ENCODE data around the gene TLX1. TPM values are rescaled to one million over a fixed set of nuclear protein-coding genes. Genes with fewer than 3 reads are reported as not detected.

TLX1 gene
- total RNA-seq, 1 donor from 2014 or later: not detected

Other genes starting within 250 kb of the TLX1 start
- gene SLF2, start 218.3 kb upstream of the TLX1 start, total RNA-seq: 40.6 and 43.0 TPM in 2 replicates
- gene SEMA4G, start 161.8 kb upstream of the TLX1 start, total RNA-seq: 0.85 and 0.88 TPM in 2 replicates
- gene MRPL43, start 143.8 kb upstream of the TLX1 start, total RNA-seq: 46.6 and 50.6 TPM in 2 replicates
- gene TWNK, start 143.8 kb upstream of the TLX1 start, total RNA-seq: 17.0 and 17.2 TPM in 2 replicates
- gene LZTS2, start 131.5 kb upstream of the TLX1 start, total RNA-seq: 17.4 and 19.2 TPM in 2 replicates
- gene PDZD7, start 100.2 kb upstream of the TLX1 start, total RNA-seq: 0.46 and 0.71 TPM in 2 replicates
- gene SFXN3, start 100.1 kb upstream of the TLX1 start, total RNA-seq: 34.6 and 38.9 TPM in 2 replicates
- gene KAZALD1, start 69.3 kb upstream of the TLX1 start, total RNA-seq: 0.34 and 0.47 TPM in 2 replicates
- not detected in 2 replicates for gene LBX1, start 98.2 kb downstream of the TLX1 start, total RNA-seq
- gene BTRC, start 222.9 kb downstream of the TLX1 start, total RNA-seq: 14.8 and 23.6 TPM in 2 replicates